C4-2B (cell line): Measurements from ENCODE around the gene CAPN13.

ENCODE experiments used
- CTCF ChIP-seq: fragments of 450-650 bp; conservative IDR thresholded peaks from 2 replicates; pipeline ENCODE4 v1.5.1; 2017; ENCODE audit warnings: mild to moderate bottlenecking
- ZFX ChIP-seq: fragments of 450-650 bp; IDR thresholded peaks from 2 replicates; pipeline ENCODE4 v1.6.1; 2017

DNA sequence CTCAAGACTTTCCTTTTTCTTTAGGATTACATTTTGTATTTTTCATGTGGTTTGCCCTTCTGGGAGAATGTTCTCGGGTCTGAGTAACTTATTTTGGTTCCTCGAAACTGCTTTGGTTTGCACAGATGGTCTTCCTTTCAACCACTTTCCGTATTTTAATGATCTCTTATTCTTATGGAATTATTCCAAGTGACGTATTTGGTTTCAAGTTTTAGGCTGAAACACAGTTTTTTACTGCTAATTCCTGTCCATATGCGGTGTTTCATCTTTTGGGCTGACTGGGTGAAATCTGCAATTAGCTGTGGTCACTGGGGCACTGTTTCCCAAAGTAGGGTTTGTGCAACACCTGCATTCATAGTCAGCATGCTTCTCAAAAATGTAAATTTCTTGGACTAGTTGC, 122.7 kb downstream of the CAPN13 start:
- TF ChIP-seq ZFX, result no peak
- TF ChIP-seq CTCF, result no peak
